ENCODE data around the gene BMP7.

BMP7 gene

DNA sequence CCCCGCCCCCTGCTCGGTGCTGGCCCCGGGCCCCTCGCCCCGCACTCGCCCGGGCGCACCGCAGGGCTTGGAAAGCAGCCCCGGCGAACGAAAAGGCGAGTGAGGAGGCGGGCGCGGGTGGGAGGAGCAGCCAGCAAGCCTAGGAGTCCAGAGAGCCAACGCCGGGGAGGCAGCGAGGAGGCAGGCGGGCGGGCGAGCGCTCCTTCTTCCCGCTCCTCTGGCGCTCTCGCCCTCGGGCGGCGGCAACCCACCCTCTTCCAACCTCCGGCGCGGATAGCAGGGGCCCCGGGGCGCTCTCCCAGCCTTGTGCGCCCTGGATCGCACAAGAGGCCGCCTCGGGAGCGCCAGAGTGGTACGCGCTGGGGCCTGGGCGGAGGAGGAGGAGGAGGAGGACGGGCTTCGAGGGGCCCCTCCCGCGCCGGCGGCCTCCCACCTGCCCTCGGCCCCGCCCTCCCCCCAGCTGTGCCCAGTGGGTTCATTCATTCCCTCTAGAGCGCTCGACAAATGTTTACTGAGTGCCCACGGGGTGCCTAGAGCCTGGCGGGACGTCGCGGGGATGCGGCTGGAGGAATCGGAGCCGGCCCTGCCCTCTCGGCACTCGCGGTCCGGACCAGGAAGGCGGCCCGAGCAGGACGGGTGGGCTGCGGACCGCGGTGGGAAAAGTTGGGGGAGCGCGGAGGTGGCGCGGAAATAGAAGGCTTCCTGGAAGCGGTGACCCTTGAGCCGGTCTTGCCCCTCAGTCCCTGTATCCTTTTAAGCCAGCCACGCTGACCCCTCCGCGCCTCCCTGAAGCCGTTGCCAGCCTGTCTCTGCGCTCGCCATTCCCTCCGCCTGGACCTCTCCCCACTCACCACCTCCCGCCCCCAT is at the start of gene BMP7:
Gene BMP7 (minus strand): TSS at position 351 of the 867 bp plus-strand sequence. CDS start 519 bp downstream, outside the sequence.
- DNase-seq = no peak

GRCh38 chr20:57315976-57316480 is 49.6 kb upstream of the BMP7 start:
- DNase-seq = no peak

GRCh38 chr20:57315083-57315975 is 48.9 kb upstream of the BMP7 start:
- no peak for DNase-seq

- DNase-seq = no peak
Measured at GRCh38 chr20:57313951-57314350, 47.5 kb upstream of the BMP7 start.

- no peak for DNase-seq
Measured at GRCh38 chr20:57313230-57313629, 46.8 kb upstream of the BMP7 start.

DNA sequence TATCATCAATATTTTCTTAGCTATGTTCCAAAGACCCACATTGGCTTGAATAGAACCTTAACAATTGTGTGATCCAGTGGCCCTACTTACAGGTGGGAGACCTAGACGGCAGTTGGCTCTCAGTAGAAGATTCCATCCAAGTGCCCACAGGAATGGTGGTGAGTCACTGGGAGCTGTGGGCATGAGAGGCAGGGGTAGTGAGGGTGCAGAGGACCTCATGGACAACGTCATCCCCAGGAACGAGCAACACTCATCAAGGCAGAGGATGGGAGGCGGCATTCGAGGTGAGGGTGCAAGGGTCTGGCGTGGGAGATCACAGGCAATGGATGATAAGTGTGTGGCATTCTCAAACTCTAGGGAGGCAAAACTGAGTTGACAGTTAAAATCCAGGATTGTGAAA is 45.7 kb upstream of the BMP7 start:
- no peak for DNase-seq

GRCh38 chr20:57310821-57311514 is 44.5 kb upstream of the BMP7 start:
- DNase-seq = no peak

DNA sequence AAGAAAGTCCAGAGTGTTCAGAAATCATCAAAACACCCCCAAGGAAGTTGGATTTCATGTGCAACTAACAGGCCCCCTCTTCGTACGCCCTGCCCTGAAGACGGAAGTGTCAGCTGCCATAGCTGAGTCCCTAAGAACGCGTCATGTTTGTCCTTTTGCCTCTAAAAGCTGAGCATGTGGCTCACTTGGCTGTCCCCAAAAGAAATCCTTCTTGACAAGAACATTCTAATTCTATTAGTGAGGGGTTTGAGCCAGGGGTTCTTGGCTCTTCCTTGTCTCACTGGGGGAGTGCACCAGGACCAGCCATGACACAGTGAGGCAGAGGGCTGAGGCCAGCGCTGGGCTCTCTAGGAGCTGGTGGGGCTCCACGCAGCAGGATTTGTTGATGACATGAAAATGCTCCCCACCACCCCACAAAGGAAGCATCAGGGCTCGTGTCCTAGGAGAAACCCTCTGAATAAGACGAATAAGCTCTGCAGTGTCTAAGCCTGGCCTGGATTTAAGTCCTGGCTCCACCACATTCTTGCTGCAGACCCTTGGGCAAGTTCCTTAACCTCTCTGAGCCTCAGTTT is 43.2 kb upstream of the BMP7 start:
- no peak for DNase-seq

DNA sequence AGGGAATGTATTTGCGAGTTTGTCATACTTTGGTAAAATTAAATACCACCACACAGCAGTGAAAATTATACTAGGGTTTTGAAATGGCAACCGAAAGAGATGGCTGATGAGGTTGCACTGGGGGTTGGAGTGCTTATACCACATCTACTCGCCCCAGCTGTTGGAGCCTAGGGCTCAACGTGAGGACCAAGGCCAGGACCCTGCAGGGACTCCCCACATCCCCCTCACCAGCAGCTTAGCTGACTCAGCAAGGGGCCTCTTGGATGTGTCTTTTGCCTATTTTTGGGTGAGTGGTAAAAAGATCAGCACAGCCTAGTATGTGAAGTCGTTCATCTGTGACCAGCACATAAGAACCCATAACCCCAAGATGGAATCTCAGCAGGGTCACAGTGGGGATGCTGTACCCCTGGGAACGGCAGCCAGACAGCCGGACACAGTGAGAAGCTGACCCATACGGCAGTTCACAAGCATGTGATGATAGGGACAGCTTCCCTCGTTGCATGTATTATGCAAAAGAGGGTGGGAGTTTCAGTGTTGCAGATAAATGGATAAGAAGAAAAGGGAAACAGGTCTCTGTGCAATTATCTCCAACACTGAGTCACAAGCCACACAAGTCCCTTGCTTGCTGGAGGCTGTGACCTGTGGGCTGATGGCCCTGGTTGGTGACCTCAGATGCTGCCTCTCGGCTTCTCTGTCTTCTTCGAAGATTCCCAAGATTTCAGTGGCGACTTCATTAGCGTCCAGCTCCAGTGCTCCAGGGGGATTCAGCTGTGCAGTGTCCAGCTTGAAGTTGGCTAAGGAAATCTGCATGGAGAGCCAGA is 42.2 kb upstream of the BMP7 start:
- no peak for DNase-seq

DNA sequence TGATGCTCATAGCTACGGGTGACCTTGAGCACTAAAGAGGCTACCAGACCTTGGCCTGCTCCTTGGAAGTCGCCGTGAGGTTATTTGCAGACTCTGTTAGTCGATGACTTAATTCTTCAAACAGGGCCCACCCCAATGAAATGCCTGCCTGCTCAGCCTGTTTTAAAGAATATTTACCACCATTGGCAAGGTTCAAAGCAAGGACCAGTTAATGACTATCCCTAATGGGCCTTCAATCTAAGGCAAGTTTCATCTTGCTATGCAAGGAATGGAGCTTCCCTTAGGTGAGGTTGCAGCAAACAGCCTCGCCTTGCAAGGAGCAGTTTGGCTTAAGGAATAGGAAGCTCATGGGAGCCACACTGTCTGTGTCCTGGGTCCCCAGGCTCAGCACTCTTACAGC is 40.3 kb upstream of the BMP7 start:
- DNase-seq = no peak

DNA sequence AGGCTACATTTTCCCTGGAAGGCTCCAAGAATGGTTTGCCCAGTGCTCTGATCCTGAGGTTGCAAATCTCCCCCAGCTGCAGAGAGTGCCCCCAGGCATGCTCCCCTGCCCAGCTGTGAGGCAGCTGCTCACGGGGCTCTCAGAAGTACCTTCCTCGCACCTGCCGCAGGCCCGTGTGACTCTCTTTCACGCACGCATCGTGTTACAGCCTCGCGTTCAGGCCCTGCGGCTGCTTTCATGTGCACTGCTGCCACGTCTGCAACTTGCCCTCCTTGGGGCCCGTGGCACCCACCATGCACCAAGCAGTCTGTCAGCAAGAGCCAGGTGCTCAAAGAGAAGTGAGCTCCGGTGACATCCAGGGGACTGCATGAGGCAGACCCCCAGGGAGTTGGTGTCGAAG is 34.6 kb upstream of the BMP7 start:
- DNase-seq = no peak

- no peak for DNase-seq
Measured at GRCh38 chr20:57298457-57298856, 32.0 kb upstream of the BMP7 start.

GRCh38 chr20:57294550-57294949 is 28.1 kb upstream of the BMP7 start:
- DNase-seq = no peak

GRCh38 chr20:57293995-57294394 is 27.6 kb upstream of the BMP7 start:
- DNase-seq = no peak

DNA sequence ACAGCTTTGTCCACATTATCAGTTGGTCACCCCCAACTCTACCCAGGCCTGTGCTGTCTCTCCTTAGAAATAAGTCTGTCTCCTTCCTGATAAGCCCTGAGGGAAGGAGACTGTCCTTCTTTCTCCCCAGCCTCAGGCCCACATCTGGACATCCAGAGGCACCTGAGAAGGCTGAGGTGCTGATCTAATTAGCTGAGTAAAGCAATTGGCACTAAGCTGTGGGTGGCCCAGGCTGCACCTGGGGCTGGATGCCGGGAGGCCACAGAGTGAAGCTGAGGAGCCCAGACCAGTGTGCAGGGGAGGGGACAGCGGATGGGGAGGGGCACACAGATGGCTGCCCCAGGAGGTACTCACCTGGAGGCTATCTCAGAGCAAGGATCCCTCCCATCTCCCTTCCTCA is 26.2 kb upstream of the BMP7 start:
- no peak for DNase-seq

GRCh38 chr20:57291694-57292093 is 25.3 kb upstream of the BMP7 start:
- no peak for DNase-seq

DNA sequence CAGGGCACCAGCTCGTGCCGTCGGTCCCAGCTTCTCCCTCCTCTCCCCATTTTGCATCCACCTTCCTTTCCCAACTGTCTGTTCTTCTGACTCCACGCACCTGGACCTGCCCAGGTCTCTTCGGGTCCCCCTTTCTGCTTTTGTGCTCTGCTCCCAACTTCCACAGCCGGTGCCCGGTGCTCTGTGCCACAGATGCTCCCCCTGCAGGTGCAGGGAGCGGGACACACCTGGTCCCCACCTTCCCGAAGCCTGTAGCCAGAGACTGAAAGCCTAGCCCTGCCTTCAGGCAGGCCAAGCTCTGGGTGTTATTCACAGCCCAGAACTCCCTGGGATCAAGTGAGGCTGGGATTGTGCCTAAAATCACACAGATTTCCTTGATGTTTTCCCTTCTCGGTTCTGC is 24.6 kb upstream of the BMP7 start:
- DNase-seq = no peak

DNA sequence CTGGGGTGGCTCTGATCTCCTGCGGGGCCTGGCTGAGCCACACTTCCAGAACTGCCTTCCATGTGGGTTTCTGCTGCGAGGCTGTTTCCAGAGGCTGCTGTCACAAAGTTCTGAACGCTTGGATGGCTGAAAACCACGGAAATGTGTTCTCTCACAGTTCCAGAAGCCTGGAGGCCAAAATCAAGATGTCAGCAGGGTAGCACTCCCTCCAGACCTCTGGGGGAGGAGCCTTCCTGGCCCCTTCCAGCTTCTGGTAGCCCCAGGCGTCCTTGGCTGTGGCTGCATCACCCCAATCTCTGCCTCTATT is 23.7 kb upstream of the BMP7 start:
- no peak for DNase-seq

DNA sequence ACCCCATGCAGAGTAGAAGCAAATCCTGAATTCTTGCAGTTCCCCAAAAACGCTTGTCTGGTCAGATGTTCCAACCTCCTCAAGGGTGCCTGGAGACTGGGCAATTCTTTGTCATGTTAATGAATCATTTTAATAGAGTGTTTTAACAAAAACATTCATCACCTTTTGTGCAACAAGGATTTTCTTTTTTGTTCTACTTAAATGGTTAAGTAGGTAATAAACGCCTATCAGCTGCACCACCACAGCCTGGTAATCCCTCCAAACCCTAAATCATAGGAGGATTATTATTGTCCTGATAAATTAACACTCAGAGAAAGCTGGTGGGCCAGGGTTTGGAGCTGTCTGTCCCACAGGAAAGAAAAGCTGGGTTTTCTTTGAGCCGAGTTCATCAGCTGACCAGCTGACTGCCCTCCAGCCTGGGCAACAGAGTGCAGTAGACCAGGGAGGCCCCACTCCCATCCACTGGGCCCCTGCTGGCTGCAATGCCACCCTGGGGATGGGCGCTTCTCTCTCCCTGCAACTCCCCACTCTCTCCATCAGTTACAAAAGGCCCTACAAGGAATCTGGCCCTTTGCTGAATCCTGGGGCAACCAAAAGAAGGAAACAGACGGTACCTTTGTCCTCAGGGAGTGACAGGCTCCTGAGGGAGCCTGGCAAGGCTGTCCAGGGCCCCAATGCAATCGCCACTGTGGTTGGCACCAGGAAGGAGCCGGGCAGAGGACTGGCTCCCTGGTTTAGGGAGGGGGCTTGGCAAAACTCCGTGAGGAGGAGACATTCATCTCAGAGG is 23.1 kb upstream of the BMP7 start:
- no peak for DNase-seq

- no peak for DNase-seq
Measured at GRCh38 chr20:57288651-57289277, 22.3 kb upstream of the BMP7 start.

- no peak for DNase-seq
Measured at GRCh38 chr20:57287901-57288300, 21.5 kb upstream of the BMP7 start.

All from activated CD4-positive, CD25-positive, alpha-beta regulatory T cell treated with anti-CD3 and anti-CD28 coated beads, Interleukin-2, amount 50 U/mL, for 72 hours (primary cell).